Left forelimb (tissue), 1 donor: Measurements from ENCODE around the gene TSPAN17.

Experiments used
- DNase-seq: peaks from one replicate; pipeline ENCODE4 v3.0.0-alpha.2; 2018; ENCODE audit warnings: low spot score

Gene TSPAN17

GRCh38 chr5:176660530-176660859 lies 13.2 kb downstream of the TSPAN17 start:
- DNase-seq = no peak

- peak; percentile 85 for DNase-seq
Measured at GRCh38 chr5:176660860-176661641, 13.8 kb downstream of the TSPAN17 start.

GRCh38 chr5:176661676-176662075 lies 14.4 kb downstream of the TSPAN17 start:
- DNase-seq = no peak

GRCh38 chr5:176662371-176663333 lies 15.4 kb downstream of the TSPAN17 start:
- no peak for DNase-seq

- no peak for DNase-seq
Measured at GRCh38 chr5:176663566-176663965, 16.3 kb downstream of the TSPAN17 start.

- DNase-seq = no peak
Measured at GRCh38 chr5:176664479-176664878, 17.2 kb downstream of the TSPAN17 start.

GRCh38 chr5:176664886-176665285 lies 17.6 kb downstream of the TSPAN17 start:
- no peak for DNase-seq

GRCh38 chr5:176665517-176665916 lies 18.2 kb downstream of the TSPAN17 start:
- no peak for DNase-seq

- DNase-seq = no peak
Measured at GRCh38 chr5:176667637-176668036, 20.4 kb downstream of the TSPAN17 start.

GRCh38 chr5:176670449-176670848 lies 23.2 kb downstream of the TSPAN17 start:
- DNase-seq = no peak

GRCh38 chr5:176671399-176671798 lies 24.1 kb downstream of the TSPAN17 start:
- DNase-seq = no peak

GRCh38 chr5:176671890-176672747 lies 24.8 kb downstream of the TSPAN17 start:
- DNase-seq = no peak

GRCh38 chr5:176673651-176674583 lies 26.6 kb downstream of the TSPAN17 start:
- DNase-seq = no peak

- no peak for DNase-seq
Measured at GRCh38 chr5:176674799-176675198, 27.5 kb downstream of the TSPAN17 start.

- no peak for DNase-seq
Measured at GRCh38 chr5:176675676-176676360, 28.5 kb downstream of the TSPAN17 start.

- no peak for DNase-seq
Measured at GRCh38 chr5:176676361-176676824, 29.1 kb downstream of the TSPAN17 start.

- no peak for DNase-seq
Measured at GRCh38 chr5:176677209-176677939, 30.1 kb downstream of the TSPAN17 start.

- no peak for DNase-seq
Measured at GRCh38 chr5:176678584-176678983, 31.3 kb downstream of the TSPAN17 start.
